Retinal pigment epithelial cell (primary cell): ENCODE measurements around the gene ANP32B.
A peak's percentile ranks its signal among the peaks of the same experiment; 100 is the strongest.

Experiments
- DNase-seq: peaks from one replicate; pipeline ENCODE4 v3.0.0-alpha.2; 2010; ENCODE audit warnings: low read depth
- H3K4me3 ChIP-seq: 2 replicates; pipeline ENCODE4 v1.5.1; 2011; ENCODE audit warnings: mild to moderate bottlenecking, low read length, control low read depth, moderate library complexity
- TF ChIP-seq, protein P1 (sequence below): conservative IDR thresholded peaks from 2 replicates; pipeline ENCODE4 v1.5.1; 2011; ENCODE audit warnings: low read depth, low read length, control low read depth, inconsistent platforms

ANP32B gene

GRCh38 chr9:98031169-98031568 is 48.0 kb downstream of the ANP32B start:
- no peak for DNase-seq
- H3K4me3 ChIP-seq: no peak overlapping the region
- TF ChIP-seq, protein P1, sequence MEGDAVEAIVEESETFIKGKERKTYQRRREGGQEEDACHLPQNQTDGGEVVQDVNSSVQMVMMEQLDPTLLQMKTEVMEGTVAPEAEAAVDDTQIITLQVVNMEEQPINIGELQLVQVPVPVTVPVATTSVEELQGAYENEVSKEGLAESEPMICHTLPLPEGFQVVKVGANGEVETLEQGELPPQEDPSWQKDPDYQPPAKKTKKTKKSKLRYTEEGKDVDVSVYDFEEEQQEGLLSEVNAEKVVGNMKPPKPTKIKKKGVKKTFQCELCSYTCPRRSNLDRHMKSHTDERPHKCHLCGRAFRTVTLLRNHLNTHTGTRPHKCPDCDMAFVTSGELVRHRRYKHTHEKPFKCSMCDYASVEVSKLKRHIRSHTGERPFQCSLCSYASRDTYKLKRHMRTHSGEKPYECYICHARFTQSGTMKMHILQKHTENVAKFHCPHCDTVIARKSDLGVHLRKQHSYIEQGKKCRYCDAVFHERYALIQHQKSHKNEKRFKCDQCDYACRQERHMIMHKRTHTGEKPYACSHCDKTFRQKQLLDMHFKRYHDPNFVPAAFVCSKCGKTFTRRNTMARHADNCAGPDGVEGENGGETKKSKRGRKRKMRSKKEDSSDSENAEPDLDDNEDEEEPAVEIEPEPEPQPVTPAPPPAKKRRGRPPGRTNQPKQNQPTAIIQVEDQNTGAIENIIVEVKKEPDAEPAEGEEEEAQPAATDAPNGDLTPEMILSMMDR: no peak

- no peak overlapping the region for H3K4me3 ChIP-seq
- TF ChIP-seq, protein P1: no peak
- no peak for DNase-seq
Measured at GRCh38 chr9:98031935-98032334, 48.8 kb downstream of the ANP32B start.

GRCh38 chr9:98034593-98035546 is 51.7 kb downstream of the ANP32B start:
- no peak for DNase-seq
- TF ChIP-seq, protein P1: peak; percentile 78
- H3K4me3 ChIP-seq: no peak overlapping the region

GRCh38 chr9:98037357-98037756 is 54.2 kb downstream of the ANP32B start:
- no peak for DNase-seq
- no peak overlapping the region for H3K4me3 ChIP-seq
- TF ChIP-seq, protein P1: no peak

DNA sequence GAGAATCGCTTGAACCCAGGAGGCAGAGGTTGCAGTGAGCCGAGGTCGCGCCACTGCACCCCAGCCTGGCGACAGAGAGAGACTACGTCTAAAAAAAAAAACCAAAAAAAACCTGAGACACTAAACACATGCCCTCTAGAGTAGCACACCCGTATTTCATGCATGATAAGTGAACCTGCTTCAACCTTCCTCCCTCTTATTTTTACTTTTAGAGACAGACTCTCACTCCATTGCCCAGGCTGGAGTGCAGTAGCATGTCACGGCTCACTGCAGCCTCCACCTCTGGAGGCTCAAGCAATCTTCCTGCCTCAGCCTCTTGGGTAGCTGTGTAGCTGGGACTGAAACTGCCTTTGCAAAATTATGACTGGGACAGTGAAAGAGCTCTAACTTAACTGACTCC is 55.8 kb downstream of the ANP32B start:
- no peak overlapping the region for H3K4me3 ChIP-seq
- DNase-seq: no peak
- TF ChIP-seq, protein P1: no peak

GRCh38 chr9:98039607-98040017 is 56.5 kb downstream of the ANP32B start:
- H3K4me3 ChIP-seq: no peak overlapping the region
- no peak for DNase-seq
- TF ChIP-seq, protein P1: no peak

GRCh38 chr9:98040212-98040611 is 57.1 kb downstream of the ANP32B start:
- TF ChIP-seq, protein P1: no peak
- no peak overlapping the region for H3K4me3 ChIP-seq
- no peak for DNase-seq
